Neural crest cell (in vitro differentiated cells): Measurements from ENCODE around the gene CR1. TPM values are rescaled to one million over a fixed set of nuclear protein-coding genes. Genes with fewer than 3 reads are reported as not detected.

Experiments used
- DNase-seq: peaks from one replicate; pipeline ENCODE4 v3.0.0; 2021; ENCODE audit warnings: low read depth, mixed read lengths, low spot score
- H3K27ac Mint-ChIP-seq: one replicate; pipeline ENCODE4 v1.8.0; 2021; ENCODE audit warnings: mild to moderate bottlenecking, mixed read lengths; ENCODE audit not compliant: unreplicated experiment
- H3K27me3 Mint-ChIP-seq: 2 replicates; pipeline ENCODE4 v1.8.0; 2021; ENCODE audit warnings: low read depth, mild to moderate bottlenecking, mixed read lengths
- H3K36me3 Mint-ChIP-seq: 2 replicates; pipeline ENCODE4 v1.8.0; 2021; ENCODE audit warnings: low read depth, mild to moderate bottlenecking, mixed read lengths
- H3K4me1 Mint-ChIP-seq: 2 replicates; pipeline ENCODE4 v1.8.0; 2021; ENCODE audit warnings: mixed read lengths
- H3K4me3 Mint-ChIP-seq: one replicate; pipeline ENCODE4 v1.8.0; 2021; ENCODE audit warnings: mild to moderate bottlenecking, mixed read lengths
- H3K9me3 Mint-ChIP-seq: 2 replicates; pipeline ENCODE4 v1.8.0; 2021; ENCODE audit warnings: mixed read lengths
- total RNA-seq: library from RNA; stranded (reverse); gene quantifications from 2 replicates; pipeline ENCODE4 v1.2.1, GENCODE V29; 2021
- TF ChIP-seq, protein P1 (sequence below): fragments of 200-600 bp; sonication (generic); conservative IDR thresholded peaks from 2 replicates; pipeline ENCODE4 v1.5.0; 2021; ENCODE audit warnings: antibody characterized with exemption, mild to moderate bottlenecking

Gene CR1
- total RNA-seq, 1 donor from 2014 or later = not detected

DNA sequence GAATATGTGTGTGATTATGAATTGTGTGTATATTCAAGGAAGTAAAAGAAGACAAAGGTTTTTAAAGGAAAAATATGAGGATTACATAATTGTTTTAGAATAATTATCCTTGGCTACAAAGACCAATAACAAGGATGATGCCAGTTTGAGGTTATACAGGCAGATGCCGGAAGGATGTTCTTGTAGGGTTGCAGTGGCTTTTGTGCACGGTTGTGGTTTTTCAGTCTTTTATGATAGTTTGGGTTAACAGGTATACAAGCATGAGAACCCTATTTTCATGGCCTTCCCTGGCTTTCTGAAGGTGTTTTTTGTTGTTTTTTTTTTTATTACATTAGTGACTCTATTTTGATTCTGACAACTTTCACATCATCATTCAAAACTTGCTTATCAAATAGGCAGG lies 36.9 kb upstream of the CR1 start:
- H3K27ac Mint-ChIP-seq = no peak overlapping the region
- no peak overlapping the region for H3K4me3 Mint-ChIP-seq
- H3K9me3 Mint-ChIP-seq = no peaks in the 10 kb centered on the region

DNA sequence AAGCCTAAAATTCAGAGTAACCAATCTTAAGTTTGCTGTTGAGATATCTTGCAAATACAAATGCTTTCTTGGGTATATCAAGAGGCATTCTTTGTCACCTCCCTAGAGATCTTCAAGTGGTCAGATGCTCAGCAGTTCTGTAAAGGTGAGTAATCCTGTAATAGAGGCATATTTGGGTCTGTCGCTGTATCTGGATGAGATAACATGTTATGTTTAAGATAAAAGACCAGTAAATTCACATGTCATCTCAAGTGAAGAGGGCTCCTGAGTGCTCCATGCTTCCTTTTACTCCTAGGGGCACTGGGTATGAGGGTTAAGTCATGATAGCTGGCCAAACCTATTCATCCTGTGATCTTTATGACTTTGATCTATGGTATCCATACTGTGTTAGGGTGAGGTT lies 34.3 kb upstream of the CR1 start:
- peaks cover 43% of the 10 kb centered on the region for H3K27me3 Mint-ChIP-seq
- DNase-seq = no peak
- H3K4me1 Mint-ChIP-seq = no peaks in the 10 kb centered on the region
- no peak overlapping the region for H3K27ac Mint-ChIP-seq
- TF ChIP-seq, protein P1, sequence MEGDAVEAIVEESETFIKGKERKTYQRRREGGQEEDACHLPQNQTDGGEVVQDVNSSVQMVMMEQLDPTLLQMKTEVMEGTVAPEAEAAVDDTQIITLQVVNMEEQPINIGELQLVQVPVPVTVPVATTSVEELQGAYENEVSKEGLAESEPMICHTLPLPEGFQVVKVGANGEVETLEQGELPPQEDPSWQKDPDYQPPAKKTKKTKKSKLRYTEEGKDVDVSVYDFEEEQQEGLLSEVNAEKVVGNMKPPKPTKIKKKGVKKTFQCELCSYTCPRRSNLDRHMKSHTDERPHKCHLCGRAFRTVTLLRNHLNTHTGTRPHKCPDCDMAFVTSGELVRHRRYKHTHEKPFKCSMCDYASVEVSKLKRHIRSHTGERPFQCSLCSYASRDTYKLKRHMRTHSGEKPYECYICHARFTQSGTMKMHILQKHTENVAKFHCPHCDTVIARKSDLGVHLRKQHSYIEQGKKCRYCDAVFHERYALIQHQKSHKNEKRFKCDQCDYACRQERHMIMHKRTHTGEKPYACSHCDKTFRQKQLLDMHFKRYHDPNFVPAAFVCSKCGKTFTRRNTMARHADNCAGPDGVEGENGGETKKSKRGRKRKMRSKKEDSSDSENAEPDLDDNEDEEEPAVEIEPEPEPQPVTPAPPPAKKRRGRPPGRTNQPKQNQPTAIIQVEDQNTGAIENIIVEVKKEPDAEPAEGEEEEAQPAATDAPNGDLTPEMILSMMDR = no peak
- H3K36me3 Mint-ChIP-seq = no peaks in the 10 kb centered on the region
- H3K9me3 Mint-ChIP-seq = no peaks in the 10 kb centered on the region
- no peak overlapping the region for H3K4me3 Mint-ChIP-seq

More for the DNA sequence above, 36.9 kb upstream of the CR1 start:
- DNase-seq = no peak
- no peaks in the 10 kb centered on the region for H3K36me3 Mint-ChIP-seq
- TF ChIP-seq, protein P1 = no peak
- peaks cover 26% of the 10 kb centered on the region for H3K27me3 Mint-ChIP-seq
- peaks cover 4% of the 10 kb centered on the region for H3K4me1 Mint-ChIP-seq

DNA sequence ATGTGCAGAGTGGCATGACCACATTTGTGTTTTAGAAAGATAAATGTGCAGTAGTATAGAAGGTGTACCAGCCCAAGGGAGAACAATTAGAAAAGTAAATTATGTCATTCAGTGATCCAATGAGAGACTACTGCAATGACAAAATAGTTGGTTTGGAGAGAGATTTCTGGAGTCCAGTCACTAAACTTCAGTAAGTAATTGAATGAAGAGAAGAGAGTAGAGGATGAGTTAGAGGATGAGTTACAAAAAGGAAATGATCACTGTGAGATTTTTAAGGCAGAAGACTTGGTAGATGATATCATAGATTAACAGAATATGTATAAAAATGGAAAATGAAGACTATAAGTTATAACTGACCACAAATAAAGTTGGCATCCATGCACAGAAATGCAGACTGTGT lies 33.4 kb upstream of the CR1 start:
- TF ChIP-seq, protein P1 = no peak
- H3K27ac Mint-ChIP-seq = no peak overlapping the region
- H3K4me1 Mint-ChIP-seq = no peaks in the 10 kb centered on the region
- DNase-seq = no peak
- H3K9me3 Mint-ChIP-seq = no peaks in the 10 kb centered on the region
- no peak overlapping the region for H3K4me3 Mint-ChIP-seq
- no peaks in the 10 kb centered on the region for H3K36me3 Mint-ChIP-seq
- H3K27me3 Mint-ChIP-seq = peaks cover 51% of the 10 kb centered on the region

DNA sequence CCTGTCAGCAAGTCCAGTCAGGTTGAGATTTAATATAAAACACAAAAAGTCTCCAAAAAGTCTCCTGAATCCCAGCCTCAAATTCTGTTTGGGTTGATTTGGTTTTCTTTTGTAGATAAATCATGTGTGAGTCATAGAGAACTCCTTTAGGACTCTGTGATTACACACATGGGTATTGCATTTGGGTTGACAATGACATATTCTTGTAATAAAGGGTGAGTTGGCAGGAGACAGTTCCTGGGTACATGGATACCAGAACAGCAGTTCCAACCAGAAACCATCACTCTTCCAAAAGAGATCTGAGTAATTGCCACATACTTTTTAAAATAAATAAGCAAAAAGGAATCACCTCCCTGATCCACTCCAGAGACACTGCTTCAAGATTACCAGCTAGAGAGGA lies 32.9 kb upstream of the CR1 start:
- DNase-seq = no peak
- TF ChIP-seq, protein P1 = no peak
- Mint-ChIP-seq H3K4me1 (no peaks in the 10 kb centered on the region), H3K36me3 (no peaks in the 10 kb centered on the region), H3K27me3 (peaks cover 55% of the 10 kb centered on the region), H3K27ac (no peak overlapping the region), H3K4me3 (no peak overlapping the region), H3K9me3 (no peaks in the 10 kb centered on the region)

DNA sequence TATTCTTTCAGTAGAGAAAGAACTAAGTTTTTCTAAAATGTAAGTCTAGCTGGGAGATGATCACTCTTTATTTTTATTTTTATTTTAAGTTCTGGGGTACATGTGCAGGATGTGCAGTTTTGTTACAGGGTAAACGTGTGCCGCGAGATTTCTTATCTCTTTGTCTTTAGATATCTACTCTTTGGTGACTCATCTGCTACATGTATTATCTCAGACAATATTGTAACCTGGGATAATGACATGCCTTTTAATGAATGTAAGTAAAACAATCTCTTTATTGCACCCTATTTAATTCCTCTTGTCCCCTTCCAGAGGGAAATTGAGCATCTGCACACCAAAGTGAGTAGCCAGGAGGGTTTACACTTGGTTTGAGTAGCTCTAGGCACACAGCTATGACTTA lies 32.4 kb upstream of the CR1 start:
- Mint-ChIP-seq H3K9me3 (no peaks in the 10 kb centered on the region), H3K4me3 (no peak overlapping the region)

More for the DNA sequence above, 32.4 kb upstream of the CR1 start:
- DNase-seq = no peak
- TF ChIP-seq, protein P1 = no peak
- H3K27ac Mint-ChIP-seq = no peak overlapping the region
- no peaks in the 10 kb centered on the region for H3K36me3 Mint-ChIP-seq
- H3K27me3 Mint-ChIP-seq = peaks cover 59% of the 10 kb centered on the region
- H3K4me1 Mint-ChIP-seq = no peaks in the 10 kb centered on the region
